HEK293 (cell line): Measurements from ENCODE around the gene NAP1L1.

Experiments used
- CTCF ChIA-PET: fragments of 350-600 bp; formaldehyde crosslinking; extraction: SDS; loops from one replicate; lab custom pipeline; 2021; ENCODE audit warnings: antibody characterized with exemption; lab: Yijun Ruan, JAX
- POLR2A ChIA-PET: fragments of 300-600 bp; formaldehyde crosslinking; extraction: SDS; loops from one replicate; lab custom pipeline; 2020; ENCODE audit warnings: antibody characterized with exemption, inconsistent platforms; lab: Yijun Ruan, JAX
- H3K27ac ChIP-seq: fragments of 200-500 bp; sonication (Bioruptor generic); 2 replicates; pipeline ENCODE4 v1.5.1; 2014; ENCODE audit warnings: low read depth, low read length, control low read depth, inconsistent platforms; ENCODE audit errors: extremely low read depth
- H3K36me3 ChIP-seq, 2 experiments: fragments of 200-500 bp in 1 of 2; sonication (Bioruptor generic) in 1 of 2; 1 replicate in 1 of 2; 2 replicates in 1 of 2; pipeline ENCODE4 v1.5.1; 2014 to 2017; ENCODE audit warnings: inconsistent platforms in 2 of 2, low read length in 2 of 2; ENCODE audit not compliant: control insufficient read depth in 2 of 2, insufficient read depth in 1 of 2
- H3K4me1 ChIP-seq: fragments of 200-500 bp; sonication (Bioruptor generic); 2 replicates; pipeline ENCODE4 v1.5.1; 2014; ENCODE audit warnings: mild to moderate bottlenecking, low read length, inconsistent platforms; ENCODE audit not compliant: control insufficient read depth, insufficient read depth
- H3K4me3 ChIP-seq: 2 replicates; pipeline ENCODE4 v1.5.1; 2011; ENCODE audit warnings: low read depth, mild to moderate bottlenecking, control low read depth, low read length, moderate library complexity
- H3K9me3 ChIP-seq: fragments of 200-500 bp; sonication (Bioruptor generic); 2 replicates; pipeline ENCODE4 v1.5.1; 2014; ENCODE audit warnings: low read depth, low read length, inconsistent platforms; ENCODE audit not compliant: control insufficient read depth, insufficient read depth
- ELK4 ChIP-seq: IDR thresholded peaks from 2 replicates; pipeline ENCODE4 v1.6.1; 2011; ENCODE audit warnings: mild to moderate bottlenecking, low read depth, low read length, borderline replicate concordance
- FEZF1 ChIP-seq: fragments of 450-650 bp; formaldehyde crosslinking; IDR thresholded peaks from 2 replicates; pipeline ENCODE4 v1.5.1; 2016; ENCODE audit warnings: missing biosample characterization, missing genetic modification characterization
- IKZF3 ChIP-seq: fragments of 450-650 bp; IDR thresholded peaks from 2 replicates; pipeline ENCODE4 v1.5.0; 2018; ENCODE audit warnings: missing biosample characterization, mild to moderate bottlenecking, missing genetic modification characterization, moderate library complexity
- KLF7 ChIP-seq: fragments of 450-650 bp; formaldehyde crosslinking; IDR thresholded peaks from 2 replicates; pipeline ENCODE4 v1.5.1; 2016; ENCODE audit warnings: missing biosample characterization, missing genetic modification characterization, borderline replicate concordance
- PBX3 ChIP-seq: sonication (generic); formaldehyde crosslinking; IDR thresholded peaks from 2 replicates; pipeline ENCODE4 v1.8.1; 2022; ENCODE audit warnings: mild to moderate bottlenecking, moderate library complexity, missing genetic modification reagents
- ZBTB21 ChIP-seq: fragments of 450-650 bp; formaldehyde crosslinking; IDR thresholded peaks from 2 replicates; pipeline ENCODE4 v1.5.1; 2017; ENCODE audit warnings: missing biosample characterization, missing genetic modification characterization
- ZNF132 ChIP-seq: fragments of 450-650 bp; formaldehyde crosslinking; IDR thresholded peaks from 2 replicates; pipeline ENCODE4 v1.5.1; 2017; ENCODE audit warnings: missing biosample characterization, missing genetic modification characterization, borderline replicate concordance
- ZNF16 ChIP-seq: fragments of 450-650 bp; formaldehyde crosslinking; IDR thresholded peaks from 2 replicates; pipeline ENCODE4 v1.5.1; 2016; ENCODE audit warnings: low read depth, missing biosample characterization, missing genetic modification characterization
- ZNF19 ChIP-seq: fragments of 450-650 bp; formaldehyde crosslinking; IDR thresholded peaks from 2 replicates; pipeline ENCODE4; 2016; ENCODE audit warnings: missing biosample characterization, missing genetic modification characterization, low read depth
- ZNF2 ChIP-seq: fragments of 450-650 bp; formaldehyde crosslinking; IDR thresholded peaks from 2 replicates; pipeline ENCODE4 v1.5.1; 2016; ENCODE audit warnings: missing biosample characterization, missing genetic modification characterization
- ZNF302 ChIP-seq: fragments of 450-650 bp; formaldehyde crosslinking; IDR thresholded peaks from 2 replicates; pipeline ENCODE4 v1.5.1; 2016; ENCODE audit warnings: missing biosample characterization, missing genetic modification characterization, low read depth
- ZNF324 ChIP-seq: fragments of 450-650 bp; formaldehyde crosslinking; IDR thresholded peaks from 2 replicates; pipeline ENCODE4 v1.5.1; 2016; ENCODE audit warnings: missing biosample characterization, missing genetic modification characterization
- ZNF341 ChIP-seq: fragments of 450-650 bp; formaldehyde crosslinking; IDR thresholded peaks from 2 replicates; pipeline ENCODE4; 2016; ENCODE audit warnings: low read depth, missing biosample characterization, missing genetic modification characterization
- ZNF391 ChIP-seq: fragments of 450-650 bp; formaldehyde crosslinking; IDR thresholded peaks from 2 replicates; pipeline ENCODE4 v1.5.1; 2016; ENCODE audit warnings: low read depth, missing biosample characterization, missing genetic modification characterization, borderline replicate concordance
- ZNF48 ChIP-seq: fragments of 450-650 bp; formaldehyde crosslinking; IDR thresholded peaks from 2 replicates; pipeline ENCODE4 v1.5.1; 2016; ENCODE audit warnings: missing biosample characterization, missing genetic modification characterization
- ZNF501 ChIP-seq: fragments of 450-650 bp; formaldehyde crosslinking; IDR thresholded peaks from 2 replicates; pipeline ENCODE4 v1.5.1; 2016; ENCODE audit warnings: missing biosample characterization, missing genetic modification characterization
- ZNF544 ChIP-seq: fragments of 450-650 bp; formaldehyde crosslinking; IDR thresholded peaks from 2 replicates; pipeline ENCODE4 v1.5.0; 2017; ENCODE audit warnings: missing biosample characterization, missing genetic modification characterization
- ZNF624 ChIP-seq: fragments of 450-650 bp; formaldehyde crosslinking; IDR thresholded peaks from 2 replicates; pipeline ENCODE4 v1.5.1; 2017; ENCODE audit warnings: missing biosample characterization, missing genetic modification characterization
- ZNF658 ChIP-seq: fragments of 450-650 bp; formaldehyde crosslinking; IDR thresholded peaks from 2 replicates; pipeline ENCODE4; 2016; ENCODE audit warnings: missing biosample characterization, missing genetic modification characterization
- ZNF664 ChIP-seq: fragments of 450-650 bp; formaldehyde crosslinking; IDR thresholded peaks from 2 replicates; pipeline ENCODE4 v1.5.1; 2016; ENCODE audit warnings: missing biosample characterization, missing genetic modification characterization
- ZNF837 ChIP-seq: fragments of 450-650 bp; formaldehyde crosslinking; IDR thresholded peaks from 2 replicates; pipeline ENCODE4 v1.5.1; 2016; ENCODE audit warnings: missing biosample characterization, missing genetic modification characterization
- ZSCAN16 ChIP-seq: fragments of 450-650 bp; formaldehyde crosslinking; IDR thresholded peaks from 2 replicates; pipeline ENCODE4 v1.5.1; 2016; ENCODE audit warnings: missing biosample characterization, missing genetic modification characterization
- ZSCAN23 ChIP-seq: fragments of 450-650 bp; formaldehyde crosslinking; IDR thresholded peaks from 2 replicates; pipeline ENCODE4 v1.5.1; 2016; ENCODE audit warnings: missing biosample characterization, missing genetic modification characterization
- ZSCAN30 ChIP-seq: fragments of 450-650 bp; IDR thresholded peaks from 2 replicates; pipeline ENCODE4 v1.5.1; 2018; ENCODE audit warnings: missing biosample characterization, mild to moderate bottlenecking, missing genetic modification characterization, moderate library complexity

The NAP1L1 gene

GRCh38 chr12:76119887-76120286, 35.4 kb upstream of the NAP1L1 start:
- no peaks in the 10 kb centered on the region for H3K4me1 ChIP-seq
- ChIA-PET POLR2A (no interaction called here), CTCF (interaction anchor here (0.8 kb wide), 1 partner anchor 10 kb away, joined by 3 read pairs; no protein-coding TSS in a partner anchor)
- H3K36me3 ChIP-seq = no peaks in the 10 kb centered on the region
- H3K9me3 ChIP-seq = no peaks in the 10 kb centered on the region
- no peak overlapping the region for H3K27ac ChIP-seq
- H3K4me3 ChIP-seq = no peak overlapping the region
- TF ChIP-seq ZNF2 (no peak), ZBTB21 (no peak), ZNF341 (no peak), KLF7 (tag by site-specific recombination) (no peak), ZNF501 (tag by site-specific recombination) (no peak), ZNF132 (tag by site-specific recombination) (no peak), ZNF324 (tag by site-specific recombination) (no peak), ZNF658 (tag by site-specific recombination) (no peak), ZNF624 (no peak), ZNF19 (tag by site-specific recombination) (no peak), ZSCAN30 (tag by site-specific recombination) (no peak), ELK4 (no peak), ZNF391 (tag by site-specific recombination) (no peak), ZNF664 (tag by site-specific recombination) (no peak), ZNF48 (no peak), IKZF3 (tag by site-specific recombination) (no peak), FEZF1 (tag by site-specific recombination) (no peak)

- Histone ChIP-seq H3K27ac (no peak overlapping the region), H3K4me3 (no peak overlapping the region)
- TF ChIP-seq ZNF16 (no peak), ZNF544 (tag by site-specific recombination) (no peak), ZSCAN16 (no peak)
- TF ChIP-seq, all 188 proteins: peak for 0
- CTCF ChIA-PET = interaction anchor here (1.2 kb wide), 1 partner anchor 18 kb away, joined by 5 read pairs; no protein-coding TSS in a partner anchor
- Histone ChIP-seq H3K9me3 (no peaks in the 10 kb centered on the region), H3K36me3 (no peaks in the 10 kb centered on the region), H3K4me1 (no peaks in the 10 kb centered on the region)
- POLR2A ChIA-PET = no interaction called here
Observed at GRCh38 chr12:76117751-76118150, 33.3 kb upstream of the NAP1L1 start.

GRCh38 chr12:76117067-76117691, 32.7 kb upstream of the NAP1L1 start:
- Histone ChIP-seq H3K9me3 (no peaks in the 10 kb centered on the region), H3K4me1 (no peaks in the 10 kb centered on the region), H3K4me3 (no peak overlapping the region), H3K27ac (no peak overlapping the region), H3K36me3 (no peaks in the 10 kb centered on the region)
- no peak for TF ChIP-seq ZSCAN23 (tag by site-specific recombination)
- TF ChIP-seq ZNF302 (tag by site-specific recombination) = no peak
- no peak for TF ChIP-seq ZBTB21
- TF ChIP-seq PBX3 = no peak
- no peak for TF ChIP-seq ZNF837 (tag by site-specific recombination)
- ChIA-PET CTCF (interaction anchor here (1.2 kb wide), 1 partner anchor 19 kb away, joined by 5 read pairs; no protein-coding TSS in a partner anchor), POLR2A (no interaction called here)
